WTC11 (cell line): Measurements from ENCODE around the gene PAK5.

Experiments used
- AFF4 ChIP-seq: sonication (generic); formaldehyde crosslinking; IDR thresholded peaks from 2 replicates; pipeline ENCODE4 v1.8.1; 2023; ENCODE audit warnings: mild to moderate bottlenecking, missing genetic modification reagents, borderline replicate concordance
- ATF1 ChIP-seq: sonication (generic); formaldehyde crosslinking; IDR thresholded peaks from 2 replicates; pipeline ENCODE4 v1.8.1; 2023; ENCODE audit warnings: mild to moderate bottlenecking, moderate library complexity, missing genetic modification reagents
- CREB1 ChIP-seq: sonication (generic); formaldehyde crosslinking; IDR thresholded peaks from 2 replicates; pipeline ENCODE4 v1.8.0; 2023; ENCODE audit warnings: mild to moderate bottlenecking, missing genetic modification reagents
- EMX1 ChIP-seq: fragments of 250-450 bp; sonication (Bioruptor Pico); IDR thresholded peaks from 2 replicates; pipeline ENCODE4 v1.8.0; 2021; ENCODE audit warnings: mild to moderate bottlenecking
- IRF2 ChIP-seq: sonication (generic); formaldehyde crosslinking; IDR thresholded peaks from 2 replicates; pipeline ENCODE4 v1.8.0; 2022; ENCODE audit warnings: low read depth, missing genetic modification reagents, borderline replicate concordance
- SMAD4 ChIP-seq: sonication (generic); formaldehyde crosslinking; IDR thresholded peaks from 2 replicates; pipeline ENCODE4 v1.8.0; 2022; ENCODE audit warnings: mild to moderate bottlenecking, missing genetic modification reagents
- TEAD4 ChIP-seq: sonication (generic); formaldehyde crosslinking; IDR thresholded peaks from 2 replicates; pipeline ENCODE4 v1.8.0; 2022; ENCODE audit warnings: mild to moderate bottlenecking, missing genetic modification reagents
- ZNF423 ChIP-seq: fragments of 250-450 bp; sonication (Bioruptor Pico); IDR thresholded peaks from 2 replicates; pipeline ENCODE4 v2.1.2; 2022; ENCODE audit warnings: mild to moderate bottlenecking, moderate library complexity
- TF ChIP-seq, protein P1 (sequence below): sonication (generic); formaldehyde crosslinking; IDR thresholded peaks from 2 replicates; pipeline ENCODE4 v1.8.1; 2022; ENCODE audit warnings: low read depth, missing genetic modification reagents, borderline replicate concordance
- TF ChIP-seq, protein P2 (sequence below): sonication (generic); formaldehyde crosslinking; IDR thresholded peaks from 2 replicates; pipeline ENCODE4 v1.8.1; 2022; ENCODE audit warnings: low read depth, mild to moderate bottlenecking, moderate library complexity, missing genetic modification reagents, borderline replicate concordance
- TF ChIP-seq, protein P3 (sequence below): fragments of 200-600 bp; IDR thresholded peaks from 2 replicates; pipeline ENCODE4 v1.8.0; 2022; ENCODE audit warnings: antibody characterized with exemption

DNA sequence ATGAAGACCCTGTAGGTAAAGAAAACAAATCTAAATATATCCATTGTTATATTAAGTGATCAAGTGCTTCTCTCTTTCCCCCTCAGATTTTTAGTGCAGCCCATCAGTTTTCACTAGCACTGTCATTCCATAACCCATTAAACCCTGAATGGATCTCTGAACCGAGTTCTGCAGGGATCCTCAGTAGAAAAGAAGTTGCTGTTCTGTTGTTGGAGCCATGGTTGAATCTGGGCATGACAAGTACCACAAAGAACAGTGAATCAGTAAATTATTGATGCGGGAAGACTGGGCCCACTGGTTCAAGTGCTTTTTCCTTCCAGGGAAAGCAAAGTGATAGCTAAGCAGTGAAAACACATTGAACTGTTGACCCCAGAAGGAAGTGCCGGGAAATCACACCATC lies 264.1 kb downstream of the PAK5 start:
- no peak for TF ChIP-seq EMX1
- TF ChIP-seq, protein P1, sequence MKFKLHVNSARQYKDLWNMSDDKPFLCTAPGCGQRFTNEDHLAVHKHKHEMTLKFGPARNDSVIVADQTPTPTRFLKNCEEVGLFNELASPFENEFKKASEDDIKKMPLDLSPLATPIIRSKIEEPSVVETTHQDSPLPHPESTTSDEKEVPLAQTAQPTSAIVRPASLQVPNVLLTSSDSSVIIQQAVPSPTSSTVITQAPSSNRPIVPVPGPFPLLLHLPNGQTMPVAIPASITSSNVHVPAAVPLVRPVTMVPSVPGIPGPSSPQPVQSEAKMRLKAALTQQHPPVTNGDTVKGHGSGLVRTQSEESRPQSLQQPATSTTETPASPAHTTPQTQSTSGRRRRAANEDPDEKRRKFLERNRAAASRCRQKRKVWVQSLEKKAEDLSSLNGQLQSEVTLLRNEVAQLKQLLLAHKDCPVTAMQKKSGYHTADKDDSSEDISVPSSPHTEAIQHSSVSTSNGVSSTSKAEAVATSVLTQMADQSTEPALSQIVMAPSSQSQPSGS (CRISPR knock-in tag) = no peak
- no peak for TF ChIP-seq IRF2 (CRISPR knock-in tag)
- TF ChIP-seq, protein P2, sequence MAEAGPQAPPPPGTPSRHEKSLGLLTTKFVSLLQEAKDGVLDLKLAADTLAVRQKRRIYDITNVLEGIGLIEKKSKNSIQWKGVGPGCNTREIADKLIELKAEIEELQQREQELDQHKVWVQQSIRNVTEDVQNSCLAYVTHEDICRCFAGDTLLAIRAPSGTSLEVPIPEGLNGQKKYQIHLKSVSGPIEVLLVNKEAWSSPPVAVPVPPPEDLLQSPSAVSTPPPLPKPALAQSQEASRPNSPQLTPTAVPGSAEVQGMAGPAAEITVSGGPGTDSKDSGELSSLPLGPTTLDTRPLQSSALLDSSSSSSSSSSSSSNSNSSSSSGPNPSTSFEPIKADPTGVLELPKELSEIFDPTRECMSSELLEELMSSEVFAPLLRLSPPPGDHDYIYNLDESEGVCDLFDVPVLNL (CRISPR knock-in tag) = no peak
- no peak for TF ChIP-seq AFF4
- TF ChIP-seq, protein P3, sequence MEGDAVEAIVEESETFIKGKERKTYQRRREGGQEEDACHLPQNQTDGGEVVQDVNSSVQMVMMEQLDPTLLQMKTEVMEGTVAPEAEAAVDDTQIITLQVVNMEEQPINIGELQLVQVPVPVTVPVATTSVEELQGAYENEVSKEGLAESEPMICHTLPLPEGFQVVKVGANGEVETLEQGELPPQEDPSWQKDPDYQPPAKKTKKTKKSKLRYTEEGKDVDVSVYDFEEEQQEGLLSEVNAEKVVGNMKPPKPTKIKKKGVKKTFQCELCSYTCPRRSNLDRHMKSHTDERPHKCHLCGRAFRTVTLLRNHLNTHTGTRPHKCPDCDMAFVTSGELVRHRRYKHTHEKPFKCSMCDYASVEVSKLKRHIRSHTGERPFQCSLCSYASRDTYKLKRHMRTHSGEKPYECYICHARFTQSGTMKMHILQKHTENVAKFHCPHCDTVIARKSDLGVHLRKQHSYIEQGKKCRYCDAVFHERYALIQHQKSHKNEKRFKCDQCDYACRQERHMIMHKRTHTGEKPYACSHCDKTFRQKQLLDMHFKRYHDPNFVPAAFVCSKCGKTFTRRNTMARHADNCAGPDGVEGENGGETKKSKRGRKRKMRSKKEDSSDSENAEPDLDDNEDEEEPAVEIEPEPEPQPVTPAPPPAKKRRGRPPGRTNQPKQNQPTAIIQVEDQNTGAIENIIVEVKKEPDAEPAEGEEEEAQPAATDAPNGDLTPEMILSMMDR = no peak
- TF ChIP-seq SMAD4 (CRISPR knock-in tag) = no peak
- TF ChIP-seq CREB1 (CRISPR knock-in tag) = no peak
- no peak for TF ChIP-seq TEAD4 (CRISPR knock-in tag)
- TF ChIP-seq ZNF423 = no peak
- no peak for TF ChIP-seq ATF1
